Activated CD4-positive, alpha-beta T cell treated with anti-CD3 and anti-CD28 coated beads, Interleukin-2, amount 50 U/mL, for 48 hours (primary cell): ENCODE data around the gene CBL.
"Not testable (repeated sequence)": the region's sequence is repeated elsewhere in the genome, so short reads cannot be mapped to it uniquely, and the experiment has no call there.

Source experiments
- DNase-seq, 2 experiments: peaks; one replicate each; pipeline ENCODE4 v3.0.0-alpha.2; 2020

Gene CBL

GRCh38 chr11:119218141-119218878, 12.2 kb downstream of the CBL start:
- no peak for DNase-seq

- DNase-seq: no peak
These were observed 16.2 kb downstream of the CBL start for GRCh38 chr11:119222308-119222707.

- DNase-seq: no peak
These were observed 16.8 kb downstream of the CBL start for GRCh38 chr11:119222891-119223290.

- no peak for DNase-seq
These were observed 17.7 kb downstream of the CBL start for GRCh38 chr11:119223856-119224255.

GRCh38 chr11:119228535-119229287, 22.6 kb downstream of the CBL start:
- not testable (repeated sequence) for DNase-seq

- DNase-seq: no peak
These were observed 23.1 kb downstream of the CBL start for GRCh38 chr11:119229288-119229672.

- DNase-seq: no peak
These were observed 23.6 kb downstream of the CBL start for GRCh38 chr11:119229741-119230140.

GRCh38 chr11:119236490-119236889, 30.4 kb downstream of the CBL start:
- no peak for DNase-seq

GRCh38 chr11:119236891-119237290, 30.8 kb downstream of the CBL start:
- no peak for DNase-seq

- DNase-seq: no peak
These were observed 31.4 kb downstream of the CBL start for GRCh38 chr11:119237515-119237914.

- DNase-seq: no peak
These were observed 42.9 kb downstream of the CBL start for GRCh38 chr11:119248750-119249670.

- DNase-seq: no peak
These were observed 43.5 kb downstream of the CBL start for GRCh38 chr11:119249671-119250010.

GRCh38 chr11:119251114-119251513, 45.0 kb downstream of the CBL start:
- DNase-seq: no peak

- DNase-seq: peak; percentile 57 to 69
These were observed 48.1 kb downstream of the CBL start for GRCh38 chr11:119254239-119254638.

GRCh38 chr11:119258180-119258579, 52.0 kb downstream of the CBL start:
- DNase-seq: no peak

- no peak for DNase-seq
These were observed 52.8 kb downstream of the CBL start for GRCh38 chr11:119258983-119259382.

GRCh38 chr11:119262668-119263351, 56.7 kb downstream of the CBL start:
- DNase-seq: no peak

- DNase-seq: no peak
These were observed 57.3 kb downstream of the CBL start for GRCh38 chr11:119263352-119263940.

- no peak for DNase-seq
These were observed 59.9 kb downstream of the CBL start for GRCh38 chr11:119266063-119266462.

- DNase-seq: no peak
These were observed 60.5 kb downstream of the CBL start for GRCh38 chr11:119266517-119267255.

- no peak for DNase-seq
These were observed 61.5 kb downstream of the CBL start for GRCh38 chr11:119267645-119268044.

GRCh38 chr11:119273721-119274120, 67.6 kb downstream of the CBL start:
- DNase-seq: no peak
